Measurements from ENCODE around the gene DHDH. TPM values are rescaled to one million over a fixed set of nuclear protein-coding genes. Genes with fewer than 3 reads are reported as not detected.

DHDH gene
- total and polyA plus RNA-seq, 2 of the 13 experiments (the other 11 are each of a cell fraction or from before 2014, with no cell fraction given), result 0.13 to 0.91 TPM

- no peak for TF ChIP-seq TIGD3 (CRISPR knock-in tag; IDR thresholded peaks at IDR 0.05; ENCODE audit: borderline replicate concordance)
- no peak for TF ChIP-seq ZBTB1 (CRISPR knock-in tag; IDR thresholded peaks at IDR 0.05; ENCODE audit: borderline replicate concordance)
- TF ChIP-seq KDM2A (CRISPR knock-in tag; IDR thresholded peaks at IDR 0.05; ENCODE audit: borderline replicate concordance, low read depth), result peak; percentile 56
- TF ChIP-seq PLRG1 (conservative IDR thresholded peaks at IDR 0.05), result no peak
- TF ChIP-seq REL (CRISPR knock-in tag; conservative IDR thresholded peaks at IDR 0.05), result peak; percentile 84
- no peak for TF ChIP-seq NFE2 (CRISPR knock-in tag; IDR thresholded peaks at IDR 0.05)
- no peak for TF ChIP-seq ZSCAN22 (CRISPR knock-in tag; IDR thresholded peaks at IDR 0.05)
- no peak for TF ChIP-seq STAT6 (CRISPR knock-in tag; IDR thresholded peaks at IDR 0.05; ENCODE audit: borderline replicate concordance)
- peak; percentile 38 for TF ChIP-seq ZNF781 (CRISPR knock-in tag; IDR thresholded peaks at IDR 0.05; ENCODE audit: borderline replicate concordance, not compliant biosample characterization)
- peak; percentile 76 for TF ChIP-seq ZNF605 (CRISPR knock-in tag; IDR thresholded peaks at IDR 0.05)
- TF ChIP-seq HOXA9 (CRISPR knock-in tag; IDR thresholded peaks at IDR 0.05; ENCODE audit: borderline replicate concordance), result no peak
- no peak for TF ChIP-seq LRRFIP1 (CRISPR knock-in tag; conservative IDR thresholded peaks at IDR 0.05)
- no peak for TF ChIP-seq KIAA2018 (CRISPR knock-in tag; IDR thresholded peaks at IDR 0.05; ENCODE audit: borderline replicate concordance)
Observed at GRCh38 chr19:48993175-48994034, 59.9 kb downstream of the DHDH start, which contains the start of the genes GYS1 and RUVBL2 (continued).
